HepG2 (cell line): ENCODE data around the gene ARHGAP33. TPM values are rescaled to one million over a fixed set of nuclear protein-coding genes. Genes with fewer than 3 reads are reported as not detected.

Experiments
- ATAC-seq: fragments of 200-7000 bp; cut with Tn5 transposase; 3 replicates; pipeline ENCODE4 v1.9.1; 2020; ENCODE audit warnings: mild to moderate bottlenecking, moderate library complexity
- BruUV-seq: library from RNA; stranded (reverse); fragments of 400-500 nt; replicated peaks from 2 replicates; lab custom pipeline; 2021; lab: Mats Ljungman, UMichigan
- CTCF ChIA-PET: fragments of 300-600 bp; formaldehyde crosslinking; extraction: SDS; loops from one replicate; lab custom pipeline; 2021; ENCODE audit warnings: low total read pairs, inconsistent platforms, low intra/inter-chr PET ratio; lab: Yijun Ruan, JAX
- POLR2A ChIA-PET: fragments of 350-600 bp; sonication (Branson Sonifier 250); formaldehyde crosslinking; loops from one replicate; lab custom pipeline; 2020; ENCODE audit warnings: antibody characterized with exemption, inconsistent platforms; lab: Yijun Ruan, JAX
- DNase-seq: peaks from one replicate; pipeline ENCODE4 v3.0.0-alpha.2; 2015; ENCODE audit warnings: low spot score
- FAIRE-seq: peaks from 3 replicates; lab custom pipeline; 2011; peaks lifted over from hg19 to GRCh38; lab: Jason Lieb, UNC
- H2AFZ ChIP-seq: one replicate; pipeline ENCODE4 v1.6.1; 2011; ENCODE audit warnings: low read length, inconsistent platforms
- H3K27ac ChIP-seq: fragments of 300-600 bp; 3 replicates; pipeline ENCODE4 v1.8.0; 2011; ENCODE audit warnings: mixed run types, mild to moderate bottlenecking, mixed read lengths, low read length, inconsistent platforms; ENCODE audit not compliant: insufficient read depth; ENCODE audit errors: extremely low read length
- H3K27me3 ChIP-seq, 2 experiments: fragments of 200-600 bp in 1 of 2; 2 replicates in 1 of 2; 3 replicates in 1 of 2; pipeline versions ENCODE4 v1.6.0 to v1.8.0; 2011; ENCODE audit warnings: low read length in 2 of 2, mild to moderate bottlenecking in 2 of 2, moderate library complexity in 2 of 2, inconsistent platforms in 1 of 2; ENCODE audit not compliant: insufficient read depth in 2 of 2, control insufficient read depth in 1 of 2
- H3K36me3 ChIP-seq, 2 experiments: fragments of 200-600 bp in 1 of 2; replicated peaks in 1 of 2; 2 replicates in 1 of 2; 3 replicates in 1 of 2; pipeline versions ENCODE4 v1.5.1 to v1.8.0; 2011; ENCODE audit warnings: low read length in 2 of 2, inconsistent platforms in 1 of 2; ENCODE audit not compliant: insufficient read depth in 2 of 2, control insufficient read depth in 1 of 2
- H3K4me1 ChIP-seq: 2 replicates; pipeline ENCODE4 v1.5.1; 2012; ENCODE audit warnings: low read length, inconsistent platforms; ENCODE audit not compliant: insufficient read depth
- H3K4me2 ChIP-seq: 2 replicates; pipeline ENCODE4 v1.6.0; 2011; ENCODE audit warnings: low read depth, low read length, inconsistent platforms
- H3K4me3 ChIP-seq, 3 experiments: fragments of 200-600 bp in 1 of 3; sonication (generic), shearing (Covaris generic) in 1 of 3; replicated peaks in 1 of 3; 2 replicates each; pipeline ENCODE4 v1.5.1; 2011 to 2016; ENCODE audit warnings: low read length in 3 of 3, inconsistent platforms in 2 of 3, low read depth in 2 of 3, mild to moderate bottlenecking in 2 of 3, control low read depth in 1 of 3, mixed read lengths in 1 of 3; ENCODE audit not compliant: insufficient read depth in 1 of 3
- H3K79me2 ChIP-seq: one replicate; pipeline ENCODE4 v1.6.1; 2011; ENCODE audit warnings: low read length, inconsistent platforms; ENCODE audit not compliant: insufficient read depth
- H3K9ac ChIP-seq: 2 replicates; pipeline ENCODE4 v1.6.0; 2011; ENCODE audit warnings: mild to moderate bottlenecking, low read depth, low read length, inconsistent platforms; ENCODE audit not compliant: insufficient read depth
- H3K9me3 ChIP-seq: 2 replicates; pipeline ENCODE4 v1.5.1; 2012; ENCODE audit warnings: mild to moderate bottlenecking, low read length
- H4K20me1 ChIP-seq: 2 replicates; pipeline ENCODE4 v1.6.0; 2011; ENCODE audit warnings: inconsistent platforms, mild to moderate bottlenecking, low read length, moderate library complexity; ENCODE audit not compliant: insufficient read depth
- DBP ChIP-seq: sonication (generic); formaldehyde crosslinking; IDR thresholded peaks from 2 replicates; pipeline ENCODE4 v1.4.0; 2020; ENCODE audit warnings: missing genetic modification reagents; ENCODE audit errors: not compliant biosample characterization
- EEA1 ChIP-seq: sonication (generic); formaldehyde crosslinking; IDR thresholded peaks from 2 replicates; pipeline ENCODE4 v1.5.1; 2020; ENCODE audit warnings: mild to moderate bottlenecking, missing genetic modification reagents, borderline replicate concordance
- MBNL3 ChIP-seq: fragments of 250-450 bp; sonication (Bioruptor Pico); conservative IDR thresholded peaks from 2 replicates; pipeline ENCODE4 v1.8.0; 2022; ENCODE audit warnings: mild to moderate bottlenecking, inconsistent platforms
- MEIS1 ChIP-seq: sonication (generic); formaldehyde crosslinking; IDR thresholded peaks from 2 replicates; pipeline ENCODE4 v1.9.0; 2021; ENCODE audit warnings: mild to moderate bottlenecking, missing genetic modification reagents, moderate library complexity, borderline replicate concordance
- NFE2L2 ChIP-seq: fragments of 150-350 bp; IDR thresholded peaks from 2 replicates; pipeline ENCODE4 v1.6.1; 2014; ENCODE audit warnings: low read length
- NFYB ChIP-seq: sonication (generic); formaldehyde crosslinking; IDR thresholded peaks from 2 replicates; pipeline ENCODE4 v1.4.0; 2020; ENCODE audit warnings: missing genetic modification reagents
- NRL ChIP-seq: sonication (generic); formaldehyde crosslinking; IDR thresholded peaks from 2 replicates; pipeline ENCODE4 v1.5.0; 2020; ENCODE audit warnings: missing genetic modification reagents, mild to moderate bottlenecking, moderate library complexity, borderline replicate concordance
- ZNF24 ChIP-seq: fragments of 450-650 bp; IDR thresholded peaks from 2 replicates; pipeline ENCODE4 v1.6.1; 2017; ENCODE audit warnings: antibody characterized with exemption, mild to moderate bottlenecking
- ZNF383 ChIP-seq: sonication (generic); formaldehyde crosslinking; IDR thresholded peaks from 2 replicates; pipeline ENCODE4 v1.4.0; 2020; ENCODE audit warnings: missing genetic modification reagents, mild to moderate bottlenecking, borderline replicate concordance
- ZNF775 ChIP-seq: sonication (generic); formaldehyde crosslinking; IDR thresholded peaks from 2 replicates; pipeline ENCODE4 v1.4.0; 2020; ENCODE audit warnings: missing genetic modification reagents, mild to moderate bottlenecking, moderate library complexity, borderline replicate concordance
- WGBS: methylation state at CpG from one replicate; pipeline ENCODE4 v1.1.6; 2017; ENCODE audit warnings: low lambda C conversion rate; 5-methylcytosine and 5-hydroxymethylcytosine counted together
- in situ Hi-C: cut with HindIII; loops from 2 replicates; pipeline ENCODE4 v1.10.0; 2017; ENCODE audit warnings: low pct_unique_long_range_greater_than_20kb; ENCODE audit not compliant: extremely low pct_ligation_motif_present
- intact Hi-C: fragments of 100-400 bp; cut with micrococcal nuclease; formaldehyde crosslinking; loops from one replicate; pipeline ENCODE4 v1.10.0; 2022; ENCODE audit not compliant: unreplicated experiment
- polyA plus RNA-seq, 8 experiments: library from polyadenylated mRNA; depleted of rRNA in 3 of 8; stranded (reverse) in 7 of 8; unstranded in 1 of 8; fragments of >200 nt; fragmentation: Illumina TruSeq in 4 of 8; extraction: Trizol in 4 of 8; gene quantifications; 2 replicates each; pipeline versions ENCODE4 v1.2.1 to v1.2.3, GENCODE V29; 2011 to 2016; ENCODE audit warnings: low read depth in 4 of 8, missing spikeins in 1 of 8, mixed read lengths in 1 of 8; ENCODE audit not compliant: insufficient read depth in 1 of 8
- total RNA-seq, 5 experiments: library from RNA; depleted of rRNA; stranded (reverse); fragments of >200 nt; fragmentation: Illumina TruSeq; extraction: Trizol; gene quantifications; 2 replicates each; pipeline ENCODE4 v1.2.3, GENCODE V29; 2016; ENCODE audit warnings: low read depth in 1 of 5
- TF ChIP-seq, protein P1 (sequence below): IDR thresholded peaks from 2 replicates; pipeline ENCODE4 v1.6.1; 2016; ENCODE audit warnings: missing compliant biosample characterization, missing genetic modification reagents, borderline replicate concordance

Gene ARHGAP33
- total and polyA plus RNA-seq, 2 of the 13 experiments (the other 11 are each of a cell fraction or from before 2014, with no cell fraction given), result 1.3 to 2.7 TPM

DNA sequence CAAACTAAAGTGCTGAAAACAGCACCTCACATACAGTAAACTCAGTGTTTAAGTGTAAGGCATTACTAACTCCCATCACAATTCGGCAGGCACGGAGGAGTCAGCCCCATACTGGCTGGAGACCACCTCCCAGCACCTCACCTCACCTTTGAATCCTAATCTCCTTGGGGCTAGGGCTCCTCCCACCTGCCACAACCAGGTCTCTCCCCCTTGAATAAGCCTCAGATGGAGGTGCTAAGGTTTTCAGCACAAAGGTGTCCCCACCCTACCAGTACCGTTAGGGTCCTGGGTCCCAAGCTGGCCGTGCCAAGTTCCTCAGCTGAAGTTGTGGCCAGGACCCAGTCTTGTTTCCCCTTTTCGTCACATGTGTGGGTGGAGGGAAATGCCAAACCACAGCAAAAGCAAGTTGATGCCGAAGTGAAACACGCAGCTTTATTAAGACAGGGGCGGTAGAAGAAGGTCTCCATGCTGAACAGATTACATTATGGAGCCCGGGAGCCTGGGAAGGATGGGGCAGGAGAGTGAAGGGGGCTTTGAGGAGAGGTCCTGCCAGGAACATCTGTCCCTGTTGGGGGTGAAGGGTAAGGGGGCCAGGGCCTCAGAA, 33.1 kb upstream of the ARHGAP33 start, which contains the start of gene IGFLR1:
Gene IGFLR1, minus strand, starts transcription at position 332 of the 604 bp plus-strand sequence. CDS start 1,272 bp downstream, outside the sequence.
- Histone ChIP-seq H4K20me1 (no peaks in the 10 kb centered on the region), H3K4me1 (peaks cover 40% of the 10 kb centered on the region), H3K27me3 (no peaks in the 10 kb centered on the region; a peak in 1 of 5 replicates), H3K9me3 (no peaks in the 10 kb centered on the region), H2AFZ (no peak within 1 kb of the TSS), H3K4me2 (peak within 1 kb of the TSS; percentile 94; the same call in 1 of the 2 replicates), H3K4me3 (peak within 1 kb of the TSS in 2 of 3 experiments; percentile 50 to 84; a peak in 4 of 6 replicates), H3K27ac (peak within 1 kb of the TSS; percentile 89), H3K36me3 (peaks cover 8 to 19% of the 10 kb centered on the region in 2 experiments; a peak in 4 of 5 replicates), H3K9ac (peak within 1 kb of the TSS; percentile 77), H3K79me2 (peaks cover 9% of the 10 kb centered on the region)
- in situ Hi-C loops (no loop called here), intact Hi-C loops (loop anchor here (10.0 kb wide), 1 partner anchor 47 kb away; no protein-coding TSS in a partner anchor)
- DNase-seq, result no peak
- ATAC-seq, result no peak
- no TSS peak for BruUV-seq
- CTCF ChIA-PET, result no interaction called here
- POLR2A ChIA-PET, result no interaction called here
- WGBS, result 98% methylated on average over 7 of the region's 9 CpGs
- FAIRE-seq, result no peak
- no peak for TF ChIP-seq DBP (CRISPR knock-in tag)
- TF ChIP-seq, protein P1, sequence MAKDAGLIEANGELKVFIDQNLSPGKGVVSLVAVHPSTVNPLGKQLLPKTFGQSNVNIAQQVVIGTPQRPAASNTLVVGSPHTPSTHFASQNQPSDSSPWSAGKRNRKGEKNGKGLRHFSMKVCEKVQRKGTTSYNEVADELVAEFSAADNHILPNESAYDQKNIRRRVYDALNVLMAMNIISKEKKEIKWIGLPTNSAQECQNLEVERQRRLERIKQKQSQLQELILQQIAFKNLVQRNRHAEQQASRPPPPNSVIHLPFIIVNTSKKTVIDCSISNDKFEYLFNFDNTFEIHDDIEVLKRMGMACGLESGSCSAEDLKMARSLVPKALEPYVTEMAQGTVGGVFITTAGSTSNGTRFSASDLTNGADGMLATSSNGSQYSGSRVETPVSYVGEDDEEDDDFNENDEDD (CRISPR knock-in tag), result no peak
- TF ChIP-seq NFYB (CRISPR knock-in tag), result no peak
- no peak for TF ChIP-seq EEA1 (CRISPR knock-in tag)
- no peak for TF ChIP-seq NFE2L2
- no peak for TF ChIP-seq MEIS1 (CRISPR knock-in tag)
- no peak for TF ChIP-seq ZNF775 (CRISPR knock-in tag)
- TF ChIP-seq ZNF383 (CRISPR knock-in tag), result no peak
- TF ChIP-seq NRL (CRISPR knock-in tag), result no peak
- TF ChIP-seq MBNL3 (CRISPR knock-in tag), result no peak
- no peak for TF ChIP-seq ZNF24
